ENCODE results near the gene TACC3.

TACC3 gene

DNA sequence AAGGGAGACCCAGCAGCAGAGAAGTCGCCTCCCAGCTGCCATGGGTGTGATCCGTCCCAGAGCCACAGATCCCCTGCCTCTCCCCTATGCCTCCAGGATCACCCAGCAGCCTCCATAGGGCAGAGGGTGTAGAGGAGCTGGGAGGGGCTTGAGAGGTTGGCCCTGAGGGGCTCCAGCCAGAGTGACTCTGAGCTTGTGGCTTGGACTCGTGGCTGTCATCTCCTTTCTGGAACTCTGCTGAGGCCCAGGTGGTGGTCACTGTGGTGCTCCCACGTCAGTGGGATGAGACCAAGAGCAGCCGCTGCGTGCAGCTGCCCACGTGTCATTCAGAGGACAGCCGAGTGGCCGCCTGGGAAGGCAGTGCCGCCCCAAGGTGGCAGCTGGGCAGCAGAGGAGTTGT is 4.2 kb downstream of the TACC3 start:
- FAIRE-seq = no peak

DNA sequence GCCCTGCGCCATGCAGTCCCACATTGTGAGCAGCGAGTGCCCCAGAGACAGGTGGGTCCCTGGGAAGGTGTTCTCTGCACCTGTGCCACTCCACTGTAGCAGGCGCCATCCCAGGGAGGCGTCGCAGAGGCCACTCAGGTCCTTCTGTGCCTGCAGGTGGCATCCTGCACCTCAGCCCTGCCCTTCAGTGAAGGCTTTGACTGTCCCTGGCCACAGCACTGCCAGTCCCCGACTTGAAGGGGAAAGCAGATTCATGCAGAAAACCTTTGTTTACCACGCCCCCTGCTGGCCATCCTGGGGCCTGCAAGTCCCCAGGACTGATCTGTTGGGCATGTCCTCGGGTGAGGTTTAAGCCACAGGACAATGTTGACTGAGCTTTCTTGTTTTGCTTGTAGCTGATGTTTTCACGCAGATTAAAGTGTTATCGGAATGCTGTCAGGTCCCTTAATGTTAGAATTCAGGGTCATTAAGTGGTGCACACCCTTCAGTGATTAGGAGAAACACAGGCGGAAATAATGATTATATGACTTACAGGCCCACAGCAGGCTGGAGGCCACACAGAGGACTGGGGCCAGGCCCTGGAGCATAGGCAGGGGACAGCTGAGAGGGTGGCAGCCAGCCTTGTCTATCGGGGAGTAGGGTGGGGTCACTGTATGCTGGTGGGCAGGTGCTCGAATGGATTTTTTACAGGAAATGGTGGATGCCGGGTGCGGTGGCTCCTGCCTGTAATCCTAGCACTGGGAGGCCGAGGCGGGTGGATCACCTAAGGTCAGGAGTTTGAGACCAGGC is 5.0 kb downstream of the TACC3 start:
- FAIRE-seq = no peak

DNA sequence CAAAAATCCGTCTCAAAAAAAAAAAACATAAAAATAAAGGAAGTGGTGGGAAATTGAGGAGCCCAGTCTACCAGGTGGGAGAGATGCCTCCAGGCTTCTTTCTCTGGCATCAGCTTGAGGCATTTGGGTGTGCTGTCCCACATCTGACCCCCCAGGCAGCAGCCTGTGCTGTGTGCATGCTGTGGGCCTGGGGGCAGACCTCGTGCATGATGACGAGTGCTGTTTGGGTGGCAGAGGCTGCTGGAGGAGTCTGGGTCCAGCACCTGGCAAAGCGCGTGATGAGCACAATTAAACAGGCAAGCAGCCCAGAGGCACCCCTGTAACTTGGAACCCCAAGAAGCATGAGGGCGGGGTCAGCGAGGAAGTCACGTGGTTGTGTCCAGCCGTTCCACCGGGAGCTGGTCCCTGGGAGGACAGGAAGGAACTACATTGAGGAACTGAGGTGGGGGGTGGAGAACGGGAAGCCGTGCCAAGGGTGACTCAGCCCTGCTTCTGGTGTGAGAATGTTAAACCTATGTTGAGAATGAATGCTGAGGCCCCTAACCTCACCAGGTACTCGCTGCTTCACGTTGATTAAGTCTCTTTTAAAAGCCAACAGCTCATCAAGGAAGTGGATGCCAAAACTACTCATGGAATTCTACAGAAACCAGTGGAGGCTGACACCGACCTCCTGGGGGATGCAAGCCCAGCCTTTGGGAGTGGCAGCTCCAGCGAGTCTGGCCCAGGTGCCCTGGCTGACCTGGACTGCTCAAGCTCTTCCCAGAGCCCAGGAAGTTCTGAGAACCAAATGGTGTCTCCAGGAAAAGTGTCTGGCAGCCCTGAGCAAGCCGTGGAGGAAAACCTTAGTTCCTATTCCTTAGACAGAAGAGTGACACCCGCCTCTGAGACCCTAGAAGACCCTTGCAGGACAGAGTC is 6.1 kb downstream of the TACC3 start:
- FAIRE-seq = no peak

DNA sequence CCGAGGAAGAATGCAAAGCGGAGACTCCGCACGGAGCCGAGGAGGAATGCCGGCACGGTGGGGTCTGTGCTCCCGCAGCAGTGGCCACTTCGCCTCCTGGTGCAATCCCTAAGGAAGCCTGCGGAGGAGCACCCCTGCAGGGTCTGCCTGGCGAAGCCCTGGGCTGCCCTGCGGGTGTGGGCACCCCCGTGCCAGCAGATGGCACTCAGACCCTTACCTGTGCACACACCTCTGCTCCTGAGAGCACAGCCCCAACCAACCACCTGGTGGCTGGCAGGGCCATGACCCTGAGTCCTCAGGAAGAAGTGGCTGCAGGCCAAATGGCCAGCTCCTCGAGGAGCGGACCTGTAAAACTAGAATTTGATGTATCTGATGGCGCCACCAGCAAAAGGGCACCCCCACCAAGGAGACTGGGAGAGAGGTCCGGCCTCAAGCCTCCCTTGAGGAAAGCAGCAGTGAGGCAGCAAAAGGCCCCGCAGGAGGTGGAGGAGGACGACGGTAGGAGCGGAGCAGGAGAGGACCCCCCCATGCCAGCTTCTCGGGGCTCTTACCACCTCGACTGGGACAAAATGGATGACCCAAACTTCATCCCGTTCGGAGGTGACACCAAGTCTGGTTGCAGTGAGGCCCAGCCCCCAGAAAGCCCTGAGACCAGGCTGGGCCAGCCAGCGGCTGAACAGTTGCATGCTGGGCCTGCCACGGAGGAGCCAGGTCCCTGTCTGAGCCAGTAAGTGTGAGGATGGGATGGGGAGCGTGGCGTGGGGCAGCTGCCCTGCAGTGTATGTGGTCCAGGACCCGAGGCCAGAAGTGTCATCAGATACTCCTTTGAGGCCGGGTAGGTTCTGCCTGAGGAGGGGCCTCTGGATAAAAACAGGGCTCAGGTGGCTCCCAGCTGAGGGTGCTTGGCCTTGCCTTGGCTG is 7.0 kb downstream of the TACC3 start:
- FAIRE-seq = no peak

DNA sequence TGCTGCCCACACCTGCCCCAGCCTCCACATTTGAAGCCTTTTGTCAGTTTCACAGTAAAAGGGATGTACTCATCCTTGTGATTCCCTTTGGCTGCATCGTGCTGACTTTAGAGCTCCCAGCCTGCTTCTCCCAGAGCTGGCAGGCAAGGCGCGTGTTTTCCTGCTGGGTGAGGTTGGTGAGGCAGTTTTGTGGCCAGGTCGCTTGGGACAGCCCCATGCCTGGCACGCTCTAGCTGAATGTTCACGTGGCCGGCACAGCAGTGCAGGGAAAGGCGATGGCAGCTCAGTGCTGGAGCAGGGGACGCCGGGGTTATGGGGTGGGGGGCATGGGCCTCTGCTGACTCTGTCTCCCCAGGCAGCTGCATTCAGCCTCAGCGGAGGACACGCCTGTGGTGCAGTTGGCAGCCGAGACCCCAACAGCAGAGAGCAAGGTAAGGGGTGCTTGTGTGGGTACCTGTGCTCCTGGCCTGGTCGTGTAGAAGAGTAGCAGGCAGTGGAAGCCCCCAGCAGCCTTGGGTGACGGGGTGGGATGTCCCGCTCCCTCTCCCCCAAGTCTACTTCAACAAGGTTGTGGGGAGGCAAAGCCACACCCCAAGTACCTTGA is 9.3 kb downstream of the TACC3 start:
- no peak for FAIRE-seq

DNA sequence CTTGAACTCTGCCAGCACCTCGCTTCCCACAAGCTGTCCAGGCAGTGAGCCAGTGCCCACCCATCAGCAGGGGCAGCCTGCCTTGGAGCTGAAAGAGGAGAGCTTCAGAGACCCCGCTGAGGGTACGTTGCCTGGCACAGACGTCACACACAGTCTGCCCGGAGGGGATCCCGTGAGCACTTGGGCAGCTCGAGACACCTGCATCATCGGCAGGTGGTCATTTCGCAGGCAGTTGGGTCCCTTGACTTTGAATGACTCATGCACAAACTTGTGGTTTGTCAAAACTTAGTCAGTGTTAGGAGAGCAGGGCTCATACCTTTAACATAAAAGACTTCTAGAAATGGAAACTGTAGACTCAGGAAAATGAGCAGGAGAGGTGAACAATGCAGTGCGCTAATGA is 9.9 kb downstream of the TACC3 start:
- no peak for FAIRE-seq

DNA sequence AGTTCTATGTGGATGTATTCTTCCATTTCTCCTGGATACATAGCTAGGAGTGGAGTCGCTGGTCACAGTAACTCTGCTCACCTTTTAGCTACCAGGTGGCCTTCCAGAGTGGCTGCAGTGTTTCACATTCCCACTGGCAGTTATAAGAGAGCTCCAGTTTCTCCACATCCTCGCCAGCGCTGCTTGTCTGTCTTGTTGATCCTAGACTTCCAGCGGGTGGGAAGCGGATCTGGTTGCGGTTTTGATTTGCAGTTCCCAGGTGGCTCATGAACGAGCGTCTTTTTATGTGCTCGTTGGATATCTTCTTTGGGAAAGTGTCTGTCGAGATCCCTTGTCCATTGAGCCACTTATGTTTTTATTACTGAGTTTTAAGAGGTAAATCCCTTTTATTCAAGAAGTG is 11.6 kb downstream of the TACC3 start:
- FAIRE-seq = no peak

DNA sequence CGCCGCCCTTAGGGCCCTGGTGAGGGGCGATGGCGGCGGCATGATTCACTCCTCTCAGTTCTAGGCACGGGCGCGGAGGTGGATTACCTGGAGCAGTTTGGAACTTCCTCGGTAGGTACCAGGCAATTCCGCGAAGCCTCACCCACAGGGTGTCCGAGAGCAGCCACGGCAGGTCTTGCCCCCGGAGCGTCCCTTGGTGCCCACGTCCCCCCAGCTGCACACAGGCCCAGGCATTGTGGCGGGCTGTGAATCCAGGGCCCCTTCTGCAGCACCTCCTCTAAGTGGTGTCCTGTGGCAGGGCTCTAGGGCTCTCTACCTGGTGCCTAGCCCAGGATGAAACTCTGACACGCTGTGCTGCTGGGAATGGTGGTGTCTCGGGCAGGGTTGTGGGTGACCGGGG is 13.9 kb downstream of the TACC3 start:
- FAIRE-seq = no peak

DNA sequence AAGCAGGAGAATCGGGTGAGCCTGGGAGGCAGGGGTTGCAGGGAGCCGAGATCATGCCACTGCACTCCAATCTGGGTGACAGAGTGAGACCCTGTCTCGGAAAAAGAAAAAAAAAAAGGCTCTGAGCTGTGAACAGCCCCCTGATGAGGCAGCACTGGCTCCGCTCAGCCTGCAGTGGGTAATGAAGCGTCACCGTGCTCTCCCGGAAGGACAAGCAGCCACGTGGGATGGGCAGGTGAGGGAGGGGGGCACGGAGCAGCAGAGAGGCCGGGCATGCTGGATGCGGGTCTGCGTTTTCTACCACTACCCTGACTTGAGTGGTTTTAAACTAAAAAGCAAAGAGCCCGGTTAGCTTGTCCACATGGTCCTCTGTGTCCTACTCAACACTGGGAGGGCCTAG is 15.5 kb downstream of the TACC3 start:
- FAIRE-seq = no peak

DNA sequence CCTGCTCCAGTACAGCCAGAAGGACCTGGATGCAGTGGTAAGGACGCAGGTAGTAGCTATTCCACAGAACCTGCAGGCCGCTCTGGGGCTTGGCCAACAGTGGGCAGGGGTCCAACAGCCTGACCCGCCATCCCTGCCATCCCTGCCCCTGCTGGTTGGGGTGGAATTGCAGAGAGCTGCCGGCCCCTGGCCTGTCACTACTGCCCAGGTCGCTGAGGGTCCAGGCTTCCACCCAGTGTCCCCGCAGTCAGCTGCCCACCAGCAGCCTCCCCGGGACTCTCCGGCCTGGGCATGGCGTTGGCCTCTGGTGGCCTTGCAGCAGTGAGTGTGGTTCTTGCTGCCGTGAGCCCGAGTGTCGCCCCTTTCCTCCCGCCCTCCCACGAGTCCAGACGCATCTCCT is 16.3 kb downstream of the TACC3 start:
- no peak for FAIRE-seq

DNA sequence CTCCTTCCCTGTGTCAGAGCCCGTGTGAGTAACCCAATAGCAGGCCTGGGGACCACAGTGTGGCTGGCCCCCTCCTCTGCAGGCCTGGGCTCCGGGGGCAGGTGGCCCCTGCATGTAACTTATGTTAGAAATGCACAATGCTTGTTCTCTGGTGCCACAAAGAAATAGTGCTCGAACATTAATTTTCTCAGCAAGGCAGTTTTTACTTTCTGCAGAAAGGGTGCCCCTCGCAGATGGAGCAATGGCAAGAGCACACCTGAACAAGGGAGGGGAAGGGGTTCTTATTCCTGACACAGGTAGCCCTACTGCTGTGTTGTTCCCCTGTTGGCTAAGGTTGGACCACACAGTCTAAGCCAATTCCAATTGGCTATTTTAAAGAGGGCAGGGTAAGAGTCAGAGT is 17.1 kb downstream of the TACC3 start:
- no peak for FAIRE-seq

DNA sequence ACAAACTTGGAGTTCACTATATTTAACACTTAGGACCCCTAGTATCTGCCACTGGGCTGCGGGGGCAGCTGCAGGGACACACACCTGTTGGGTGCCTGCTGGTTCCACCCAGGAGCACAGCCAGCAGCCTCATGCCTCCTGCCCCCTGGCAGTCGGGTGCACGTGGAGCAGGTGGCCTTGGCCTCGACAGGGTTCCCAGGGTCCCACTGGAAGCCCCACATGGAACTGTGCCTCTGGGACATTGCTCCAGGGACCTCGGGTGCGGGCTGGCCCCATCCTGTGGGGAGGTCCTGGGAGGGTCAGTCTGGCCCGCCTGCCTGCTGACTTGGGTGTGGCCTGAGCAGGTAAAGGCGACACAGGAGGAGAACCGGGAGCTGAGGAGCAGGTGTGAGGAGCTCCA is 18.0 kb downstream of the TACC3 start:
- FAIRE-seq = no peak

DNA sequence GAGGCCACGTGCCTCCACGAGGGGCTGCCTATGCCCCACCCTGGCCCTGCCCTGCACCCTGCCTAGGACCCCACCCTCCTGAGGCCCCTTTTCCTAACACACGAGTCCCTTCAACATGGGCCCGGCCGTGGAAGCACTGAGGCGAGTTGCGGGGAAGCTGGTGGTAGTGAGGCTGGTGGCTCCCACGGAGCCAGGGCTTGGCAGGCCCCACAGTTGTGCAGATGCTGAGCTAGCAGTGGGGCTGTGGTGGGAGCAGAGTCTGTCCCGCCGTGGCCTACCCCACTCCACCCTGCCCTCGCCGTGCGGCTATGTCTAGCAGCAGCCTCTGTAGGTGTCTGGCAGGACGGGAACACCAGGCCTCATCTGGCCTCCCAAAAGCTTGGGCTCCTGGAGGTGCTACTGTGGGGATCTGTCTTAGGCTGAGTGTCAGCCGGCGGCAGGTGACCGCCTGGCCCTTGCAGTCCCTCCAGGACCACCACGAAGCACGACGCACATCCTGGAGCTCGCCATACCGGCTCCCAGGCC is 18.8 kb downstream of the TACC3 start:
- FAIRE-seq = no peak

DNA sequence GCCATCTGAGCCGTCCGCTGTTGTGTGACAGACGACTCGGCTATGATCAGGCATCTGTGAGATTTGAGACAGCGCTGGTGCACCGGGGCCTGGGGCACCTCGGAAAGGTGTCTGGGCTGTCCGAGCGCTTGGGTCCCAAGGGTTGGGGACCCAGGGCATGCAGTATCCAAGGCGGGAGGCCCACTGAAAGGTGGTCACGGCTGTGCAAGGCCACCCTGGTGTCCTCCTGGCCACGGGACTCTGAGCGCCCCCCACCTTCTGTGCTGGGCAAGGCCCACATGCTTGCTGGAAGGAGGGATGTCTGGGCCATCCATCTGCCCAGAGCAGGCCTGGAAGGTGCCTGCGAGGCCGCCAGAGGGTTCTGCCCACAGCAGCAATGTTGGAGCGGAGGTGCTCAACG is 19.9 kb downstream of the TACC3 start:
- FAIRE-seq = no peak

DNA sequence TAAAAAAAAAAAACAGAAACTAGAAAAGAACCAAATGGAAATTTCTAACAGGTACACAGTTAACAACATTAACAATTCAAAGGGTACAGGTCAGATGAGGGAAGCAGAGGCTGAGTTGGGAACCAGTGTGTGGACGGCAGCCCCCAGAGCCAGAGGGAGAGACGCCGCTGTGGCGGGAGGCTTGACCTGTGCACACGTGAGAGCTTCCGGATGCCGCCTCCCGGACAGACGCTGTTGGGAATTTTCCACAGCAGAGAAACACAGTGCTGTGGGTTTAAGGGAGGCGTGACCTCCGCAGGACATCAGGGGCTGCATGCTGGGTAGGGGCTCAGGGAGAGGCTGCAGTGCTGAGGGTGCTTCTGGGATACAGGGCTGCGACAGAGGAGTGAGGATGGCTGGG is 22.2 kb downstream of the TACC3 start:
- no peak for FAIRE-seq

DNA sequence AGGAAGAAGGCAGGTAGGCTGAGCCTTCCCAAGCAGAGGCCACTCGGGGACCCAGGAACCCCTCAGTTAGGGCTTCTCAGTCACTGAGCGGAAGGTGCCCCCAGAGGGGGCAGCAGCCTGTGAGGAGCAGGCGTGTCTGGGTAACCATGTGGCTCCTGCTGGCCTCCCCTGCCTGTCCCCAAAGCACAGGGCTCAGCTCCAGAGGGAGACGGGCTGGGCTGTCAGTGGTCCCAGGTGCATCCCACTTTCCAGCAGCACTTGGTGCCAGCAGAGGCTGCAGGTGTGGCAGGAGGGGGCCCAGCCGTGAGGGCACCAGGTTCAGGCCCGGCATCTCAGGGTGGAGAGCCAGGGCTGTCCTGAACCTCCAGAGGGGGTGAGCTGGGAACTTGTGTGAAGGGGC is 22.7 kb downstream of the TACC3 start:
- no peak for FAIRE-seq

DNA sequence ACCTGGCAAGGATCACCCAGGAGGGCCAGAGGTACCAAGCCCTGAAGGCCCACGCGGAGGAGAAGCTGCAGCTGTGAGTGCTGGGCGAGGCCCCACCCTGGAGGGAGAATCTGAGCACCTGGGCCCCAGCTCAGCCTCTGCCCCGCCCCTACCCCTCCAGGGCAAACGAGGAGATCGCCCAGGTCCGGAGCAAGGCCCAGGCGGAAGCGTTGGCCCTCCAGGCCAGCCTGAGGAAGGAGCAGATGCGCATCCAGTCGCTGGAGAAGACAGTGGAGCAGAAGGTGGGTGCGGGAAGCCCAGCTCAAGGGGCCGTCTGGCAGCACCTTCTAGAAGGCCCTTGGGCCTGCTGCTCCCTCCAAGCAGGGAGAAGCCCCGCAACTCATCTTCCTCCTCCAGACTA is 23.2 kb downstream of the TACC3 start:
- no peak for FAIRE-seq

DNA sequence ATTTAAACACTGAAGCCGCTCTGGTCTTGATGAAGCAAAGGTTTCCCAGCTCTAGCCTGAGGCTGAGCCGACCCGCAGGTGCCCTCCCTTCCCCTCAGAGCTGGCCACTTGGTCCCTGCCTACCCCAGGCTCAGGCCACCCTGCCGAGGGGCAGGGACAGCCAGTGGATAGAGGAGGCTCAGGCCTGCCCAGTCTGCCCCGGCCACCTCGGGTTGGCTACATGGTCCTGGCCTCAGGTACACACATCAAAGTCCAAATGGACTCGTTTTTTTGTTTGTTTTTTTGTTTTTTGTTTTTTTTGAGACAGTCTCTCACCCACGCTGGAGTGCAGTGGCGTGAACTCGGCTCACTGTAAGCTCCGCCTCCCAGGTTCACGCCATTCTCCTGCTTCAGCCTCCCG is 23.8 kb downstream of the TACC3 start:
- no peak for FAIRE-seq

DNA sequence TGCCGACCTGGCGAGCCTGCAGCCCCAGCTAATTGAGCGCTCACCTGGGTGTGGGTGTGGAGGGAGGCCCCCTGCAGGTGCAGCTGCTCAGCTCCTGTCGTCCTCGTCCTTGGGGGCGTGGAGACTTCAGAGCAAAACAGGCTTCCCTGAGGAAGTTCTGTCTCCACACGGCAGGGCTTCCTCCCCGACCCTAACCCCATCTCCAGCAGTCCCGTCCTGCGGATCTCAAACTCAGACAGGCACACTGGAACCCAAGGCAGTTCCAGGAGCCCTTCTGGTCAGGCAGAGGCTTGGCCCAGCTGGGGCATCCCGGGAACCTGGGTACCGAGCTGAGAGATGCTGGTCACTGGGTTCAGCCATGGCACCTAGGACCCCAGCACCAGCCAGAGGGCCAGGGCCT is 24.4 kb downstream of the TACC3 start:
- no peak for FAIRE-seq

DNA sequence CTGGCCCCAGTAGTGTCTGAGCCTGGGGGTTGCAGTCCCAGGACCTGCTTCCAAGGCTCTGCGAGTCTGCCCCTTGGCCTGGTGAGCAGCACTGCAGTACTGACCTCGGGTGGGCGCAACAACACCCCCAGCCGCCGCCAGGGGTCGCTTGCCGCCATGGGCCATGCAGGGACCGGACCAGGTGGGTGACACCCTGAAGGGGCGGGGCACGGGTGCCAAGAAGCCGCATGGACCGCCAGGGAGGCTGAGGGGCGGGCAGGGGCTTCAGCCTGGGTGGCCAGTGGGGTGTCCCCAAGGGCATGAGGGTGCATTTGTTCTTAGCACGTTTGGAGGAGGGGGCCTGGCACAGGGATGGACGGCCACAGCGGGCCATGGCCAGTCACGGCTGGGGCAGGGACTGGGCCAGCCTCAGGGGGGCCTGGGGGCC is 25.0 kb downstream of the TACC3 start:
- no peak for FAIRE-seq

DNA sequence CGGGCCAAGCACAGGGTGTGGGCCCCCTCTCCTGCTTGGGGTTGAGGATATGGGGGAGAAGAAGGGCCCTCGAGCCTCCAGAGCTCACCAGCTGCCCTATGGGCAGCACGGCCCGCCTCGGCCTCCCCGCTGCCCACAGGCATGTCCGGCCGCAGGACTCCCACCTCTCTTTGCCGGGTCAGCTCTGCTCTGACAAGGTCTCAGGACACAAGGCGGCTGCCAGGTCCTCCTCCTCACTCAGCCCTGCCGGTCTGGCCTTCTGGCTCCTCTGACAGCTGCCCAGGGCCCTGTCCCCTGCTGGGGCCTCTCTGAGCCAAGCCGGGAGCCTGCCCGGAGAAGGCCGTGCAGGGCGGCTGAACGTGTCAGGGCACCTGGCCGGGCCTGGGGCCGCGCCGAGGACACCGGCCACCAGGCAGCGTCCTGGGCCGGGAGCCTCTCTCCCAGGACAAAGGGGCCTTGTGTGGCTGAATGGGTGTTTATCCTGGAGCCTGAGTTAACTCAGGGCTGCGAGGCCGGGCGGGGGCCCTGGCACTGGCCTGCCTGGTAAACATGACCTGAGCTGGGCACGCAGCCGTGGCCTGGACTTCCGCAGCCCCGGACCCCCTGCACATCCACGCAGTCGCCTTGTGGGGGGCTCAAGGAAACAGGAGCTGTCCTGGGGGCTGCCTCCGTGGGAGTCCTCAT is 25.7 kb downstream of the TACC3 start:
- no peak for FAIRE-seq

DNA sequence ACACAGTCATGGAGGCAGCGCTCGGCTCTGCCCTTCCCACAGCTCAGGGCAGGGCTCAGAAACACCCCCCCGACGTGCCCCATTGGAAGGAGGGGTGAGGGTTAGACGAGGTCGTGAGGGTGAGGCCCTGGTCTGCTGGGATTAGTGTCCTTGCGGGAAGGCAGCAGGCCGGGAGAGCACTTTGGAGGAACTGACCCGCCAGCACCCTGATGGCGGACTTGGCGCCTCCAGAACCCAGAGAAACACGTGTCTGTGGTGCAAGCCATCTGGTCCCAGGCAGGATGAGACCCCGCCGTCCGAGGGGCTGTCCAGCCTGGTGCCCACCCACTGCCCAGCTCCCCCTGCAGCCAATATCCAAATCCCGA is 26.3 kb downstream of the TACC3 start:
- FAIRE-seq = no peak
